AG20443 (cell line): ENCODE results near the gene NGLY1.

Experiments
- DNase-seq: peaks from one replicate; pipeline ENCODE4 v3.0.0; 2012; ENCODE audit warnings: low spot score, mixed read lengths

NGLY1 gene

DNA sequence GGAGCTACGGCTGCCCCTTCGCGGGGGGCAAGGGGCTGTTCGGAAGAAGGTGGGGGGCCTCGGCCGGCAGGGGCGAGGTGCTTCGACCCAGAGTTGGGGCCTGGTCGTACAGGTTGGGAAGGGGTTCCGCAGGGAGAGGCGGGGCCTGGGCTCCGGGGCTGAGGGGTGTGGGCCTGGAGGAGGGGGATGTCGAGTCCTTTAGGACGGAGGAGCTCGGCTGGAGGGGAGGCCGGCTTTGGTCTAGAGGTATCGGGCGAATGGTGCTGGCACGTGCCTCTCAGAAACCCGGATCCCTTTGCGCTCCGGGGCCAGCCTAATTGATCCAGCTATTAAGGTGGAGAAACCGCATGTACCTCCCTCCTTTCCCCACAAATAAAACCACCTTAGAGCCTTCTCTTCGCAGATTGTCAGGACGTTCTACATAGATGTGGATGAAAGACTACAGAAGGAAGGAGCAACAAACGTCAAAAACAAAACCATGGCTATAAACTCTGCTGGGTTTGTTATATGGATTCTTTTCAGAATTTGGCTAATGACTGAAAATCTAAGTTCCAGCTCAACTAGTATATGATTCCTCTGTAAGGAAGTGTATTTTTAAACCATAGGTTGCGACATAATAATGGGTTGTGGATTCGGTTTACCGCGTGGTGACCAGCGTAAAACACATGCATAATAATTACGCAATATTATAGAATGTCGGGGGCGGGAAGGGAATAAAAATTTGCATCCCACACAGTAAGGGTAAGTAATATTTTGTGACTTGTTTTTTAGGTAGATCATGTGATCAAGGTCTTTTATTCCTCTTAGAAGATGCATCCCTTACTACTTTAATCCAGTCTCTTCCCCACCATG, 644 bp upstream of the NGLY1 start:
- DNase-seq = peak; percentile 49

DNA sequence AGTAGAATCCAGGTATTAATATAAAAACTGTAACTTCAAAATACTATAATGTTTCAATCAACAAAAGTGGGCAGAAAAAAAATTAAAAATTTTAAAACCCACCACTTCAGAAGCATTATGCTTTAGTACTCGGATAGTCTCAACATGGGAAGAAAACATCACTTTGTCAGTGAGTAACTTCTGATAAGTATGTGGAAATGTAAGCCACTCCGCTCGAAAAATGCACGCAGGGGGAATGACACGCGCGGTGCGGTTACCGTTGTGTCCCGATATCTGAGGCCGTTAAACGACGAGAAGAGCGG, 656 bp downstream of the NGLY1 start:
- no peak for DNase-seq

DNA sequence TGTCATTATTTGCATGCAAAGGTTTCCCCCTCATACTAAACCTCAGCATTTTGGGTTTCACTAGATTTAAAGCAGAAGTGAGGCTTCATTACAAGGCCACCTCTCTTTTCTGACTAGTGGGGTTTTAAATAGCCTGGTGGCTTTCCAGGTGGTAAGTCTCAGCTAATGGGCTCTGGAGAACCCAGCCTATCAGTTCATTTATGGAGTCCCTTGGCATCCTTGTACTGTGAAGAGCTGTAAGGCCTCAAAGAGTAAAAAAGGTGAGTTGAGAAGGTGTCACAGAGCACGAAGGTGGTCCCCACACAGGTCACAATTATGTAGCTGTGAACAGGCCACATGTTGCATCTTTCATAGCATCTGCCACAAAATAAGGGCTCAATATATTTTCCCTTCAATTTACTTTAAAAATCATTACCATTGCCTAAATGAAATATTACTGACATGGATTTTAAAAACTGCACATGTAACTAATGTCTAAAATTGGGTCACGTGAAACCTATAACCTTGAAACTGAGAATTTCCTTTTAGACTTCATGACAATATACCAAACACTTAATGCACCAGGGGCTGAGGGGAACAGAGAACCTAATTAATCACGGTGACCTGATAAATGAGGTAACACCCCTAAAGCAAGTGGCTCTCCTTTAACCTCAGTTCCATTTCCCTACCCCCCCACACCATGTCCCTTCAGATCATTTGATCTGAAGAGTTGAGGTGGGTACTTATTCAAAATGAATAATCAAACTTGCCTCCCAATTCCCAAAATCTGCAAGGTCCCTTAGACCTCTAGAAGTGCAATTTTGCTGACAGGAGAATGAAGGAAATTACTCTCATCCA, 1.3 kb downstream of the NGLY1 start:
- DNase-seq = no peak

DNA sequence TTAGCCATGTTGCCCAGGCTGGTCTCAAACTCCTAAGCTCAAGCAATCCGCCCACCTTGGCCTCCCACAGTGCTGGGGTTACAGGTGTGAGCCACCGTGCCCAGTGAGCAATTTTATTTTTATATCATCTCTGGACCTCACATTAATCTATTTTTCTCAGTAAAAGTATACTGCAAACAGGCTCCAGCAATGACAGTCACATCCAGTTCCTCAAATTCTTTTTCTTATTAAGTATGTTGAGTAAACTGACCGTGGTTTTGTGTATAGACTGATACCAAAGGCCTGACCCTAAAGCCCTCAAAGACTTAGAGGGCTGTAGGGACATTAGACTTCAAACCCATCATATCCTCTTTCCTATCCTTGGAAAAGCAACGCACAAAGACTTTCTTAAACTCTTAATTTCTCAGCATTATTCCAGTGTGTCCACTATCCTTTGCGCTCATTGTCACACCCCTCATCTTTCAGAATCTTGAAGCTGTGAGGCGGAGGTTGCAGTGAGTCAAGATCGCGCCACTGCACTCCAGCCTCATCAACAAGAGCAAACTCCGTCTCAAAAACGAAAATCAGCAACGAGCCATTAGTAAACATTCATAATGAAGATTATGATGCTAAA, 2.0 kb downstream of the NGLY1 start:
- no peak for DNase-seq

DNA sequence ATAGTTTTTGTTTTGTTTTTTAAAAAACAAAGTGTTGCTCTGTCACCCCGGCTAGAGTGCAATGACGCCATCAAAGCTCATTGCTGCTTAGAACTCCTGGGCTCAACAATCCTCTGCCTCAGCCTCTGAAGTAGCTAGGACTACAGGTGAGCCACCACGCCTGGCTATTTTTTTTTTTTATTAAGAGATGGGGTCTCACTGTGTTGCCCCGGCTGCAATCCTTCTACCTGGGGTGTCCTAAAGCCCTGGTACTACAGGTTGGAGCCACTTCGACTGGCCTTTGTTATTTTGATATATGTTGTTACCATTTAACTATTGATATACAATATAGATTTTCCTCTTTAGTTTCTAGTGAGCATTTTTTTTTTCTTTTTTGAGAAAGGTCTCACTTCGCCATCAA, 2.6 kb downstream of the NGLY1 start:
- no peak for DNase-seq

DNA sequence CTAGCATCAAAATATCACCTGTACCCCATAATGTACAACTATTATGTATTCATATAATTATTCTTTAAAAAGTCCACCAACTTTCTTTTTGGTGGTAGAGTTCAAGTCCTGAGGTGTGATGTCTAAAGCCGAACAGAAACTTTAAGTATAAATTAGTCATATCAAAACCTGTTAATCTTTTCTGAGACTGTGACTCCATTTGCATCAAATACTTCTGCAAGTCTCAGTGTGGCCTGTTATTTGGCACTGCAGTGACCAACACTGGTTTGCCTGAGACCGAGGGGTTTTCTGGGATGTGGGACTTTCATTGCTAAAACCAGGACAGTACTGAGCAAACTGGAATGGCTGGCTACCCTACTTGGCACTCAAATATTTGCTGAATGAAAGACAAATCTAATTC, 7.3 kb downstream of the NGLY1 start:
- no peak for DNase-seq

DNA sequence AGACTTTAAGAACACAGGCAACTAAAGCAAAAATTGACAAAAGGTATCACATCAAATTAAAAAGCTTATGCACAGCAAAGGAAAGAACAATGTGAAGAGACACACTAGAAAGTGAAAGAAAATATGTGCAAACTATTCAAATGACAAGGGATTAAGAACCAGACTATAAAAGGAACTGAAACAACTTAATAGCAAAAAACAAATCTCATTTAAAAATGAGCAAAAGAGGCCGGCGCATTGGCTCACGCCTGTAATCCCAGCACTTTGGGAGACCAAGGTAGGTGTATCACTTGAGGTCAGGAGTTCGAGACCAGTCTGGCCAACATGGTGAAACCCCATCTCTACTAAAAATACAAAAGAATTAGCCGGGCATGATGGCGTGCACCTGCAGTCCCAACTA, 14.4 kb downstream of the NGLY1 start:
- DNase-seq = no peak

DNA sequence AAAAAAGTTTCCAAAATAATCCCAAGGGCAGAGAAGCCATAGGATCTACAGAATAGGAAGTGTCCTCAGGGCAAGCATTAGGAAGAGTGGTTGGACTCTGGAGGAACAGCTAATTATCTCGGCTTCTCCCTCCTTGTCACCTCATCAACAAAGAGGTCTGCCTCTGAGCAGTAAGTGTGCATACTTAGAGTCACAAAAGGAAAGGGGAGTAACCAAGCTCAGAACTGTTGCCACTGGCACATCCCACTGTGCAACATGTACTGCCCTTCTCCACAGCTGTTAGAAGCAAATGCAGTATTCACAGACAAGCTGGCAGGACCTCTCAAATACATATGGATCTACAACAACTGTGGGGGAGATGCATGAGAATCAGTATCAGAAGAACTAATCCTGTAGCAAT, 31.5 kb downstream of the NGLY1 start:
- no peak for DNase-seq

DNA sequence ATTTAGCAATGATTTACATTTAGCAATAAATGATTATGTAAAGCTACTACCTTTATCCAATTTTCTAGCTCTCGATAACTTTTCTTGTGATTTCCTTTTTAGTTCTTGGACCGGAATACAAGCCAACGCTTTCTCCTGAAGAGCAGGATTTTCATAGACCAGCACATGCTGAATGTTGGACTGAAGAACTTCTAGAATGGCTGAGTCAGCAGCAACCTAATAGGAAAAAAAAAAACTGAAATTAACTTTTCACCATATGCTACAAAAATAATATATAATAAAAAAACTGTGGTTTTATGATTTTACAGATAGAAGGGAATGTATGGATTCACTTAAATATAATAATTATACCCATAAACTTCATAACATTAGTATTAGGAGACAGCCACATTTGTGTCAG, 32.2 kb downstream of the NGLY1 start:
- no peak for DNase-seq

DNA sequence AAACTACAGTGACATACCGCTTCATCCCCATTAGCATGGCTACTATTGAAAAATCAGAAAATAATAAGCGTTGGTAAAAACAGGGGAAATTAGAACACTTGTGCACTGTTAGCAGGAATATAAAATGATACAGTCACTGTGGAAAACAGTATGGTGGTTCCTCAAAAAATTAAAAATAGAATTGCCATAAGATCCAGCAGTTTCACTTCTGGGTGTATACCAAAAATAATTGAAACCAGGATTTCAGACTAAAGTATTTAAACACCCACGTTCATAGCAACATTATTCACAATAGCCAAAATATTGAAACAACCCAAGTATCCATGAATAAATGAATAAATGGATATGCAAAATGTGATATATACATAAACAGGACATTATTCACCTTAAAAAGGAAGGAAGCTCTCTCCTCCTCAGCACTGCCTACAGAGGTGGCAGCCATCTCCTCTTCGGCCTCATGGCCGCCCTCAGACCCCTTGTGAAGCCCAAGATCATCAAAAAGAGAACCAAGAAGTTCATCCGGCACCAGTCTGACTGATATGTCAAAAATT, 34.1 kb downstream of the NGLY1 start:
- DNase-seq = no peak

DNA sequence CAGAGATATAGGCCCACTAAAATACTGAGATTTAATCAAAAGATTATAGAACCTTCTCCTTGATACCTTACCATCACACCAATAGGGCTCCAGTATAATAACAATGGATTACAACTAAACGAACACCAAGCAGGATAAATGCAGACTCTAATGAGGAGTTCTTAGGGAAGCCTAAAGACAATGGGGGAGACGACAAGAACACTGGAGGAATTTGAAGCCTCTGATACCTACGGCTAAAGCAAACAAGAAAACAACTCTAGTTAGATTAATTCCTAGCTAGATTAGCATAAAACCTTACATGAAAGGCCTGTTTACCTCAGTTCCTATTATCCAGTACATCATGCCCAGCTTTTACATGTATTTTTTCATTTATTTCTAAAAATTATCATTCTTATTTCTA, 35.1 kb downstream of the NGLY1 start:
- no peak for DNase-seq

DNA sequence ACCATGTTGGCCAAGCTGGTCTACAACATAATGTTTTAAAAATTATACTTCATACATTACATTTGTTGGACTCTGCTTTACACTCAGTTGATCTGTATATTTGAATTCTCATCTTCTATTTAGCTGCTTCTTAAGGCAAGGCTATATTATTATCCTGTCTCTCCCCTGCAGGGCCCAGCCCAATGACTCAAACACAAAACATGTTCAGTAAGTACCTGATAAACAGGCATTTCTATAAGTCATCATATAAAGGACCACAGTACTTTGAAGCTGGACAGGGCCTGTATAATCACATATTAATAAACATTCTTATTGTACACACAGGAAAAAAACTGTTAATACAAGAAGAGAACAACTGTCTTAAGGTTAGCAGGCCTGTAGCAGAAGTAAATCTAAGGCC, 36.2 kb downstream of the NGLY1 start:
- DNase-seq = no peak

DNA sequence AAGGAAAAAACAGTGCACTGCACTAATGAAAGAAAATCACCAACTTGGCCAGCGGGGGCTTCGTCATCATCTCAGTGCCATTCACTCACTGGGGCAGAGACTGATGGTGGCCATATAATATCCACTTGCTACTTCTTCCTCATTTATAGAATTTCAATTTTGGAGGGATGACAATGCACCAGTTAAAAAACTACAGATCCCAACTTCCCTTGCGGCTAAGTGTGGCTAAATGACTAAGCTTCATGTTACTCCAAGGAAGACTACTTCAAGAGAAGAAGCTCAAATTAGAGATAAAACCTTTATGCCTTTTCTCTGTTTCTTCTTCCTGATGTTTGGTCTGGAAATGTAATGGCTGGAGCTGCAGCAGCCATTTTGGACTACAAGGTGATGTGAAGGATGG, 38.8 kb downstream of the NGLY1 start:
- no peak for DNase-seq

DNA sequence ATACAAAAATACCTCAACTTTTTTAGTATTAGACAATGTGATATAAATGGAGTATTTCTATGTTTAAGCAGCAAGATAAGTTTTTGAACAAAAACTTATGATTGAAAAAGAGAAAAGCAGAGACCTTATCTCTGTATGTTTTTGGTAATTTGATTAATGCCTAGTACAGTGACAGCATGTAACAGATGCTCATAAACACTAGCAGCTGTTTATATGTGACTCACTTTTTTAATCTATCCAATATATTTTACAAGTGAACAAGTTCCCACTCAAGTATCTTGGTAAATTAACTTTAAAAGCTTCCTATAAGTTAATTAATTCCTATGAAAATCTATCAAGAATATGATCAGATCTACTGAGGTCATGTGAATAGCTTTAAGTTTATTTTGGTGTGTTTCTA, 55.1 kb downstream of the NGLY1 start:
- no peak for DNase-seq

DNA sequence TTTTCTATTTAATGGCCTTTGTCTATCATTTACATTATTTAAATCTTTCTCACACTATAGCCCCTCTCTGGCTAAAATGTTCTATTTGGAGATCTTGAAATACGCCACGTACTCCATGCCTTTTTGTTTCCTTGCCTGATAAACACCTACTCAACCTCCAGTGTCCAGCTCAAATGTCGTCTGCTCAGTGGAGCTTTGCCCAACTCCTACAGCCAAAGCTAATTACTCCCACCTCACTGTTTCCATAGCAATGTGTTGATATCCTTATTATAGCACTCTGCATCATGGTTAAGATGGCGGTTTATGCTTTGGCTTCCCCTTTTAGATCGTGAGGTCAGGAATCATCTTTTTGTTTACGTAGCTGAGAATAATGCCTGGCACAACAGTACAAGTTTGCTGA, 55.9 kb downstream of the NGLY1 start:
- no peak for DNase-seq

DNA sequence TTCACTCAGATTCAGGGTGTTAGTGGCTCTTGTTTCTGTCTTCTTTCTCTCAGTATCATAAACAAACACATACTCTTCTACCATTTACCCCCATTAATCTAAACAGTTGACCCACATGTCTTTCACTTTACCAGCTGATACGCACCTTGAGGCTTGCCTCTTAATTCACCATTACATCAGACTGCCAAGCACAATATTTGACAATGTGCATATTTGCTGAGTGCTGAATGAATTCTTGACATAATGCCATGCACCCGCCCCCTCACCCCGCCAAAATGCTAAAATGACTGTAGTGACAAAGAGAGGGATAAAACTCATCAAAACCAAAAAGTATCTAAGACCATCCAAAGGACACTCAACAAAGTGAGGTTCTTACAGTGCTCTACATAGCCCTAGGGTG, 57.4 kb downstream of the NGLY1 start:
- no peak for DNase-seq

DNA sequence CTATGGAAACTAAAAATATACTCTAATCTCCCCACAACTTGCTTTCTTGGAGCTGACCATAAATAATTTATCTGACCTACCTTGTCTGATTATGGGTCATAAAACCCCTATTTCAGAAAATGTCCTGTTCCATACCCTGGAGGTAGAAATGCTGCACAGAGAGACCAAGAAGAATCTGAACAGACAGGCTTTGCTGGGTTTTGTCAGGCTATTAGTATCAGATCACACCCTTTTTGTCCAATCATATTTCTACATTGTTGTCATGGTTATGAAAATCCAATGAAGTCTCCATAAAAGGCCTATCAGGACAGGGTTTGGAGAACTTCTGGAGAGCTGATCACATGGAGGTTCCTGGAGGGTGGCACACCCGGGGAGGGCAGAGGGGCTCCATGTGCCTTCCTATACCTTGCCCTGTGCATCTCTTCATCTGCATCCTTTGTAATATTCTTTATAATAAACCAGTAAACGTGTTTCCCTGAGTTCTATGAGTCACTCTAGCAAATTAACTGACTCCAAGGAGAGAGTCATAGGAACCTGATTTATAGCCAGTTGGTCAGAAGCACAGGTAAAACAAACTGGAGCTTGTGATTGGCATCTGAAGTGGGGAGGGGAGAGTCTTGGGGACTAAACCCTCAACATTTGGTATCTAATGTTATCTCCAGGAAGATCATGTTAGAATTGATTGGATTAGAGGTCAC, 58.1 kb downstream of the NGLY1 start:
- no peak for DNase-seq

DNA sequence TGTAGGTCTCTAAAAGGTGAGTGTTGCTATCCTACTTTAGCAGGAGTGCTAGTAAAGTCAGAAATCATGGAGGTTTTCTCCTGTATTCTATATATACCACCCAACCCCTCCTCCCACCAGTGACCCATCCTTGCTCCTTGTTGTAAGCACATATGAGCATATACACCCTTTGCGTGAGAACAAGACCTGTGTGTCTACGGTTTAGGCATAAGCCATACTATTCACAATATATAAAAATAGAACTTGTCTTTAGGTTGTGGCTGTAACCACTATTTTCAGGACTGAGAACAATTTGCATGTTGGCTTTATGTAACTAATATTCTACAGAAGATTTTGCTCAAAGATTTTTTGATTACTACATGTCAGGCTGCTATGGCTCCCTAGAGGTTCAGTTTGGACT, 59.4 kb downstream of the NGLY1 start:
- no peak for DNase-seq

DNA sequence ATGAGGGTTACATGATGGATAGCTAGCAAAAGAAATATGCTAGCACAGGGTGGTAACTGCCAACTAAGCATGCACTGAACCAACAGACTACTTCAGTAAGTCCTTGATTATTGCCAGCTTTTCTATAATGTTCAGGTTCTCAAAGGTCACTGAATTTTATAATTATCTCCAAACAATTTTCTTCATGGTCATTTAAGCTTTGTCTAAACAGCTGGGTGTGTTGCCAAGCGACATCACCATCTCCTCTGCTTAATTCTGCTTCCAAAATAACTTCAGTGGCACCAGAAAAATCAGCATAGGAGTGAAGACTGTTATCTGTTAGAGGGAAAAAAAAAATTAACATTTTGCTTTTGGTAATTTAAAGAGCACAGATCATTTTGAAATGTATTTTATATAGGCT, 63.9 kb downstream of the NGLY1 start:
- DNase-seq = no peak

DNA sequence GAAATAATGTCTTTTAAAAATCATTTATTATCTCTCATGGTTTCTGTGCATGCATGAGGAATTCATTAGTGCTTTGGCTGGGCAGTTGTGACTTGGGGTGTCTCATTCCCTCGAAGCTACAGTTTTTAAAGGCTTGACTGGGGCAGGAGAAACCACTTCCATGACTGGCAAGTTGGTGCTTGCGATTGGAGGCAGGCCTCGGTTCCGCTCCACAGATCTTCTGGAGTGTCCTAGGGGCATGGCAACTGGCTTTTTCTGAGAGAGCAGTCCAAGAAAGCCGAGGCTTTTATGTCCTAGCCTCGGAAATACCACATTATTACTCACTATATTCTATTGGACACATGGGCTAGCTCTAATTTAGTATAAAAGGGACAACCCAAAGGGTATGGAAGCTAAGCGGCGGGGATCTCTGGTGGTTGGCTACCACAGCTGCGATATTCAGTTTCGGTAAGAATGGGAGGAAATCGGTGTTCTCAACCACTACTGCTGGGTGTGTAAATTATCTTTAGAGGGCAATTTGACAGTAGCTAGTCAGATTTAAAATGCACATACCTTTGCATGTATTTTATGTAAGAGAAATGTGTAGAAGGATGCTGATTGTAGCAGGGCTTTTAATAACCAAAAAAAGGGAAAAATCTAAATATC, 69.8 kb downstream of the NGLY1 start:
- DNase-seq = peak; percentile 13

DNA sequence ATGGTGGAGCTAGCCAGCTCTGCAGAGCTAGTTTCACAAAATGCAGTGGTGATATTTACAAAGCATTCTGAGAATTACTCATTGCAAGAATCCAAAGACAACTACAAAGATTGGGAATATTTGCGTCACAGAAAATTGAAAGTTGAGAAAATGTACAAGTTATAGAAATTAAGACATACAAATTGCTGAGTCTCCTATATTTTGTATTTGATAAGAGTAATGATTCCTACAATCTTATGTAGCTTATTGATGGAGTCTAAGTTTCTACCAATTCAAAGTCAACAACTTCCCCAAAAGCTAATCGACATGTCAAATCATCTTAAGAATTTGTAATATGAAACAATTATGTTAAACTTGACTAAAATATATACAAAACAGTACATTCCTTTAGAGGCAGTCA, 72.2 kb downstream of the NGLY1 start:
- DNase-seq = no peak

DNA sequence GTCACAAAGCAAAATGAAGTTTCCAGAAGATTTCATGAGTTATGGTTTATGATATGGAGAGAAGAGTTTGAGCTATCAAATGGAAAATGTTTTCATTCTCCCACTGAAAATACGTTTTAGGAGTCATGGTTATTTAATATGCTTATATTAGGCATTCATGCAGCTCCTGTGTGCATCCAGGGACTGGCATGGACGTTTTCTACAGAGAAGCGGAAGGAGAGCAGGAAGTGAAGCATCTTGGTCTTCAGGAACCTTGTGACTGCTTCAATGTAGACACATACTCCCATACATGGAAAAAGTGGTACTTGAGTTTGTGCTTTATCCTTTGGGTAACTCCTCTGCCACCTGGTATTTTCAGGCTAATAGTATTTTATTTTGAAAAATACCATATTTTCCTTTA, 75.2 kb downstream of the NGLY1 start:
- DNase-seq = no peak
